Neural progenitor cell (in vitro differentiated cells): ENCODE results near the gene MMRN2. TPM values are rescaled to one million over a fixed set of nuclear protein-coding genes. Genes with fewer than 3 reads are reported as not detected.

Experiments used
- DNase-seq: peaks from one replicate; pipeline ENCODE4 v3.0.0-alpha.2; 2016; ENCODE audit warnings: low spot score
- H2AFZ ChIP-seq: fragments of 200-600 bp; sonication (generic); replicated peaks from 2 replicates; pipeline ENCODE4 v1.6.1; 2016; ENCODE audit warnings: antibody characterized with exemption
- H3F3A ChIP-seq: fragments of 200-600 bp; sonication (generic); 2 replicates; pipeline ENCODE4 v1.6.1; 2016; ENCODE audit warnings: antibody characterized with exemption, low read depth
- H3K27ac ChIP-seq: fragments of 200-600 bp; sonication (generic); 2 replicates; pipeline ENCODE4 v1.5.1; 2016; ENCODE audit warnings: mild to moderate bottlenecking
- H3K27me3 ChIP-seq: fragments of 200-600 bp; sonication (generic); 2 replicates; pipeline ENCODE4 v1.6.1; 2016; ENCODE audit warnings: mild to moderate bottlenecking, moderate library complexity
- H3K36me3 ChIP-seq: fragments of 200-600 bp; sonication (generic); 2 replicates; pipeline ENCODE4 v1.5.1; 2016
- H3K4me1 ChIP-seq: fragments of 200-600 bp; sonication (generic); 2 replicates; pipeline ENCODE4 v1.6.1; 2016; ENCODE audit warnings: mixed run types
- H3K4me2 ChIP-seq: fragments of 200-600 bp; sonication (generic); 2 replicates; pipeline ENCODE4 v1.6.1; 2016
- H3K4me3 ChIP-seq: fragments of 200-600 bp; sonication (generic); 2 replicates; pipeline ENCODE4 v1.5.1; 2016
- H3K79me2 ChIP-seq: fragments of 200-600 bp; sonication (generic); 2 replicates; pipeline ENCODE4 v1.6.1; 2016; ENCODE audit warnings: low read depth
- H3K9ac ChIP-seq: fragments of 200-600 bp; sonication (generic); 2 replicates; pipeline ENCODE4 v1.6.1; 2016
- H3K9me3 ChIP-seq: fragments of 200-600 bp; sonication (generic); 2 replicates; pipeline ENCODE4 v1.5.1; 2016; ENCODE audit warnings: low read depth
- H4K20me1 ChIP-seq: fragments of 200-600 bp; sonication (generic); 2 replicates; pipeline ENCODE4 v1.6.1; 2016; ENCODE audit warnings: low read depth
- H3K27ac Mint-ChIP-seq: 3 replicates; pipeline ENCODE4 v1.8.0; 2021; ENCODE audit warnings: mixed read lengths
- H3K27me3 Mint-ChIP-seq: 2 replicates; pipeline ENCODE4 v1.8.0; 2022; ENCODE audit warnings: low read depth, mild to moderate bottlenecking, inconsistent platforms, moderate library complexity, mixed read lengths; ENCODE audit not compliant: insufficient read depth
- H3K36me3 Mint-ChIP-seq: 3 replicates; pipeline ENCODE4 v1.8.0; 2021; ENCODE audit warnings: mixed read lengths
- H3K4me1 Mint-ChIP-seq: 3 replicates; pipeline ENCODE4 v1.8.0; 2021; ENCODE audit warnings: mixed read lengths
- H3K4me3 Mint-ChIP-seq: 3 replicates; pipeline ENCODE4 v1.8.0; 2021; ENCODE audit warnings: mild to moderate bottlenecking, moderate library complexity, mixed read lengths
- H3K9me3 Mint-ChIP-seq: 3 replicates; pipeline ENCODE4 v1.8.0; 2020; ENCODE audit warnings: mixed read lengths
- EZH2 ChIP-seq: fragments of 200-600 bp; sonication (generic); IDR thresholded peaks from 2 replicates; pipeline ENCODE4 v1.6.1; 2017; ENCODE audit warnings: antibody characterized with exemption, mild to moderate bottlenecking, moderate library complexity
- EZH2phosphoT487 ChIP-seq: fragments of 200-600 bp; sonication (generic); IDR thresholded peaks from 2 replicates; pipeline ENCODE4 v1.6.1; 2017; ENCODE audit warnings: antibody characterized with exemption
- total RNA-seq: library from RNA; depleted of rRNA; stranded (reverse); fragments of >200 nt; gene quantifications from 2 replicates; pipeline ENCODE4 v1.2.3, GENCODE V29; 2015; ENCODE audit warnings: low replicate concordance
- TF ChIP-seq, protein P1 (sequence below): fragments of 200-600 bp; sonication (generic); IDR thresholded peaks from 2 replicates; pipeline ENCODE4 v1.5.1; 2017; ENCODE audit warnings: antibody characterized with exemption, mild to moderate bottlenecking

MMRN2 gene
- total RNA-seq, 1 donor from 2014 or later: 0.28 TPM

DNA sequence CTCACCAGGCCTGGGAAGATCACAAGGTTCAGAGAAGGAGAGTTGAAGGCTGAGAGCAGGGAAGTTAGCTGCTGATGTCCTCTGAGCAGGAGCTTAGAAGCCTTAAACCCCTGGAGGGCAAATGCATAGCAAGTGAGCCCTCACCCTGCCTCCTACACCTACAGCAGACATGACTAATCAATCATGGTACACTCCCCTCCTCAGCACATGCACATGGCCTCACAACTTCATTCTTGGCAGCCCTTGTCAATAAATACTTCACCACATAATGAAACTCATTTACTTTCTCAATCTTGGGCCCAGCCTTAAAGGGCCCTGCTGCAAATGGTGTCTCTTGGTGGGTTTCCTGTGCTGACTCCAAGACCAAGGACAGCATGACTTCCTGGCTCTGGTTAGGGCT is 12.9 kb downstream of the MMRN2 start:
- Histone ChIP-seq H3F3A (no peaks in the 10 kb centered on the region), H3K27me3 (no peaks in the 10 kb centered on the region), H3K79me2 (no peaks in the 10 kb centered on the region), H4K20me1 (no peaks in the 10 kb centered on the region), H3K4me2 (no peak overlapping the region), H2AFZ (no peak overlapping the region), H3K4me3 (no peak overlapping the region), H3K9me3 (no peaks in the 10 kb centered on the region), H3K36me3 (no peaks in the 10 kb centered on the region), H3K9ac (no peak overlapping the region), H3K27ac (no peak overlapping the region), H3K4me1 (peaks cover 4% of the 10 kb centered on the region)
- H3K36me3 Mint-ChIP-seq: no peaks in the 10 kb centered on the region
- no peak for DNase-seq
- H3K9me3 Mint-ChIP-seq: no peaks in the 10 kb centered on the region
- no peak overlapping the region for H3K4me3 Mint-ChIP-seq
- peaks cover 8% of the 10 kb centered on the region for H3K27me3 Mint-ChIP-seq
- peak overlapping the region; percentile 72 for H3K27ac Mint-ChIP-seq
- no peak for TF ChIP-seq EZH2
- TF ChIP-seq, protein P1, sequence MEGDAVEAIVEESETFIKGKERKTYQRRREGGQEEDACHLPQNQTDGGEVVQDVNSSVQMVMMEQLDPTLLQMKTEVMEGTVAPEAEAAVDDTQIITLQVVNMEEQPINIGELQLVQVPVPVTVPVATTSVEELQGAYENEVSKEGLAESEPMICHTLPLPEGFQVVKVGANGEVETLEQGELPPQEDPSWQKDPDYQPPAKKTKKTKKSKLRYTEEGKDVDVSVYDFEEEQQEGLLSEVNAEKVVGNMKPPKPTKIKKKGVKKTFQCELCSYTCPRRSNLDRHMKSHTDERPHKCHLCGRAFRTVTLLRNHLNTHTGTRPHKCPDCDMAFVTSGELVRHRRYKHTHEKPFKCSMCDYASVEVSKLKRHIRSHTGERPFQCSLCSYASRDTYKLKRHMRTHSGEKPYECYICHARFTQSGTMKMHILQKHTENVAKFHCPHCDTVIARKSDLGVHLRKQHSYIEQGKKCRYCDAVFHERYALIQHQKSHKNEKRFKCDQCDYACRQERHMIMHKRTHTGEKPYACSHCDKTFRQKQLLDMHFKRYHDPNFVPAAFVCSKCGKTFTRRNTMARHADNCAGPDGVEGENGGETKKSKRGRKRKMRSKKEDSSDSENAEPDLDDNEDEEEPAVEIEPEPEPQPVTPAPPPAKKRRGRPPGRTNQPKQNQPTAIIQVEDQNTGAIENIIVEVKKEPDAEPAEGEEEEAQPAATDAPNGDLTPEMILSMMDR: no peak
- TF ChIP-seq EZH2phosphoT487: no peak
- H3K4me1 Mint-ChIP-seq: peaks cover 8% of the 10 kb centered on the region

DNA sequence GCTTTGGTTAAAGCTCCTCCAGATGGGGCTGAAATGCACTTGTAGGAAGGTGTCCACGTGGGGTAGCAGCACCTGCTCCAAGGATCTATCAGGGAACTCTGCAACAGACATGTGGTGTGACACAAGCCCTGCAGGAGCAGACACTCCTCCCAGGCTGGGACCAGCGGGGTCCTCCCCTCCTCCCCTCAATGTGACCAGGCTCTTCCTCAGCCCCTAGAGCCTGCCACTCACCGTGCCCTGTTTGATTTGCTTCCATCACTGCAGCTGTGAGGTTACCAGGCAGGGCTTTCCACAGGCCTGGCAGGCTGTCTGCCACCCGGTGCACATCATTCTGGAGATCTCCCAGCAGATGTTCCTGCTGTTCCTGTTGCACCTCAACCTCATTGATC is 13.4 kb downstream of the MMRN2 start:
- H3K4me1 ChIP-seq: peaks cover 4% of the 10 kb centered on the region
- DNase-seq: no peak
- H2AFZ ChIP-seq: no peak overlapping the region
- peaks cover 8% of the 10 kb centered on the region for H3K4me1 Mint-ChIP-seq
- TF ChIP-seq EZH2phosphoT487 (no peak), EZH2 (no peak)
- TF ChIP-seq, protein P1: no peak
- no peaks in the 10 kb centered on the region for H3K9me3 Mint-ChIP-seq
- H3K4me3 ChIP-seq: no peak overlapping the region
- no peaks in the 10 kb centered on the region for H3K9me3 ChIP-seq
- no peak overlapping the region for H3K4me3 Mint-ChIP-seq
- no peaks in the 10 kb centered on the region for H3K36me3 Mint-ChIP-seq
- H3K79me2 ChIP-seq: no peaks in the 10 kb centered on the region
- H3K27ac ChIP-seq: no peak overlapping the region
- H3K27me3 Mint-ChIP-seq: peaks cover 8% of the 10 kb centered on the region
- H3F3A ChIP-seq: no peaks in the 10 kb centered on the region
- H3K27ac Mint-ChIP-seq: peak overlapping the region; percentile 72
- H3K9ac ChIP-seq: no peak overlapping the region
- H3K4me2 ChIP-seq: no peak overlapping the region
- no peaks in the 10 kb centered on the region for H3K27me3 ChIP-seq
- H3K36me3 ChIP-seq: no peaks in the 10 kb centered on the region
- H4K20me1 ChIP-seq: no peaks in the 10 kb centered on the region

GRCh38 chr10:86943316-86944030 is 13.9 kb downstream of the MMRN2 start:
- Mint-ChIP-seq H3K36me3 (no peaks in the 10 kb centered on the region), H3K27ac (peak overlapping the region; percentile 88)

More at GRCh38 chr10:86943316-86944030, 13.9 kb downstream of the MMRN2 start:
- H3K4me1 Mint-ChIP-seq: peaks cover 8% of the 10 kb centered on the region
- no peak overlapping the region for H2AFZ ChIP-seq
- H3K9me3 Mint-ChIP-seq: no peaks in the 10 kb centered on the region
- no peak overlapping the region for H3K9ac ChIP-seq
- no peak overlapping the region for H3K27ac ChIP-seq
- H3K4me3 Mint-ChIP-seq: no peak overlapping the region
- H3K4me2 ChIP-seq: no peak overlapping the region
- DNase-seq: no peak
- H3F3A ChIP-seq: no peaks in the 10 kb centered on the region
- H3K79me2 ChIP-seq: no peaks in the 10 kb centered on the region
- H3K4me1 ChIP-seq: peaks cover 4% of the 10 kb centered on the region
- H4K20me1 ChIP-seq: no peaks in the 10 kb centered on the region
- H3K27me3 ChIP-seq: no peaks in the 10 kb centered on the region
- peaks cover 8% of the 10 kb centered on the region for H3K27me3 Mint-ChIP-seq
- no peak for TF ChIP-seq EZH2
- TF ChIP-seq, protein P1: no peak
- TF ChIP-seq EZH2phosphoT487: no peak
- no peaks in the 10 kb centered on the region for H3K9me3 ChIP-seq
- no peak overlapping the region for H3K4me3 ChIP-seq
- no peaks in the 10 kb centered on the region for H3K36me3 ChIP-seq
